ENCODE data around the gene JUND. TPM values are rescaled to one million over a fixed set of nuclear protein-coding genes. Genes with fewer than 3 reads are reported as not detected.
A peak's percentile ranks its signal among the peaks of the same experiment; 100 is the strongest.

Gene JUND
- total RNA-seq, 1 experiment from 2014 or later: 151 TPM

GRCh38 chr19:18284712-18285360, 3.4 kb upstream of the JUND start:
- BruUV-seq (replicated peaks): no TSS peak
- Histone ChIP-seq H3K27ac (ENCODE audit: low read length) (no peak overlapping the region), H3K4me3 (ENCODE audit: low read length) (no peak overlapping the region), H3K79me2 (ENCODE audit: low read length) (peaks cover 11% of the 10 kb centered on the region), H3K9me2 (replicated peaks; ENCODE audit: low read length) (no peaks in the 10 kb centered on the region), H3K9ac (ENCODE audit: low read length) (no peak overlapping the region), H3K4me2 (ENCODE audit: low read length) (no peak overlapping the region), H4K20me1 (ENCODE audit: low read length) (no peaks in the 10 kb centered on the region), H3F3A (ENCODE audit: low read length, unreplicated experiment) (no peaks in the 10 kb centered on the region), H3K9me3 (ENCODE audit: low read length) (no peaks in the 10 kb centered on the region), H3K27me3 (ENCODE audit: low read length) (no peaks in the 10 kb centered on the region), H3K4me1 (ENCODE audit: insufficient read depth, low read length) (peaks cover 10% of the 10 kb centered on the region), H2AFZ (ENCODE audit: low read length) (no peak overlapping the region), H3K36me3 (ENCODE audit: low read depth, low read length) (no peaks in the 10 kb centered on the region)
- no peak for ATAC-seq
- no peak for DNase-seq
- intact Hi-C loops (cut with micrococcal nuclease): no loop called here
- CTCF ChIA-PET: no interaction called here
- POLR2A ChIA-PET (ENCODE audit: unreplicated experiment): no interaction called here
- no peak for TF ChIP-seq EZH2 (IDR thresholded peaks at IDR 0.05; ENCODE audit: low read length, unreplicated experiment)
- no peak for TF ChIP-seq CTCF (conservative IDR thresholded peaks at IDR 0.05; ENCODE audit: low read depth, low read length)
- no peak for TF ChIP-seq EZH2phosphoT487 (IDR thresholded peaks at IDR 0.05; ENCODE audit: borderline replicate concordance, low read length)

- no peak overlapping the region for H2AFZ ChIP-seq (ENCODE audit: low read length)
- ChIA-PET CTCF (no interaction called here), POLR2A (ENCODE audit: unreplicated experiment) (interaction anchor here (0.7 kb wide), 1 partner anchor 1551 kb away, joined by 4 read pairs; no protein-coding TSS in a partner anchor)
- no peak overlapping the region for H3K4me3 ChIP-seq (ENCODE audit: low read length)
- H3K4me2 ChIP-seq (ENCODE audit: low read length): no peak overlapping the region
- peaks cover 10% of the 10 kb centered on the region for H4K20me1 ChIP-seq (ENCODE audit: low read length)
- no peaks in the 10 kb centered on the region for H3K36me3 ChIP-seq (ENCODE audit: low read depth, low read length)
- no peak for TF ChIP-seq CTCF (conservative IDR thresholded peaks at IDR 0.05; ENCODE audit: low read depth, low read length)
- no peak for TF ChIP-seq EZH2 (IDR thresholded peaks at IDR 0.05; ENCODE audit: low read length, unreplicated experiment)
- TF ChIP-seq EZH2phosphoT487 (IDR thresholded peaks at IDR 0.05; ENCODE audit: borderline replicate concordance, low read length): no peak
- DNase-seq (no peak), ATAC-seq (no peak)
- no peaks in the 10 kb centered on the region for H3K27me3 ChIP-seq (ENCODE audit: low read length)
- no TSS peak for BruUV-seq (replicated peaks)
- no peaks in the 10 kb centered on the region for H3K9me2 ChIP-seq (replicated peaks; ENCODE audit: low read length)
- no peak overlapping the region for H3K27ac ChIP-seq (ENCODE audit: low read length)
- no peaks in the 10 kb centered on the region for H3K9me3 ChIP-seq (ENCODE audit: low read length)
- H3K4me1 ChIP-seq (ENCODE audit: insufficient read depth, low read length): peaks cover 18% of the 10 kb centered on the region
- peaks cover 24% of the 10 kb centered on the region for H3K79me2 ChIP-seq (ENCODE audit: low read length)
- intact Hi-C loops (cut with micrococcal nuclease): no loop called here
- no peak overlapping the region for H3K9ac ChIP-seq (ENCODE audit: low read length)
- H3F3A ChIP-seq (ENCODE audit: low read length, unreplicated experiment): no peaks in the 10 kb centered on the region
Measured at GRCh38 chr19:18283338-18283737, 1.9 kb upstream of the JUND start.

GRCh38 chr19:18282788-18283141, 1.3 kb upstream of the JUND start:
- no TSS peak for BruUV-seq (replicated peaks)
- peak overlapping the region; percentile 99 for H3K27ac ChIP-seq (ENCODE audit: low read length)
- H3K36me3 ChIP-seq (ENCODE audit: low read depth, low read length): no peaks in the 10 kb centered on the region
- peak overlapping the region; percentile 93 for H3K9ac ChIP-seq (ENCODE audit: low read length)
- ChIA-PET CTCF (interaction anchor here (0.6 kb wide), 1 partner anchor 10 kb away, joined by 4 read pairs; no protein-coding TSS in a partner anchor), POLR2A (ENCODE audit: unreplicated experiment) (interaction anchor here (1.4 to 3.8 kb wide), 2 partner anchors 10 to 40 kb away, joined by 13 to 47 read pairs; partner anchors contain the start of gene LSM4)
- no peak for ATAC-seq
- peaks cover 18% of the 10 kb centered on the region for H3K4me1 ChIP-seq (ENCODE audit: insufficient read depth, low read length)
- no peak overlapping the region for H2AFZ ChIP-seq (ENCODE audit: low read length)
- H4K20me1 ChIP-seq (ENCODE audit: low read length): peaks cover 13% of the 10 kb centered on the region
- H3K27me3 ChIP-seq (ENCODE audit: low read length): no peaks in the 10 kb centered on the region
- H3K9me2 ChIP-seq (replicated peaks; ENCODE audit: low read length): no peaks in the 10 kb centered on the region
- no peaks in the 10 kb centered on the region for H3K9me3 ChIP-seq (ENCODE audit: low read length)
- peak overlapping the region; percentile 74 for H3K4me3 ChIP-seq (ENCODE audit: low read length)
- peak overlapping the region; percentile 98 for H3K4me2 ChIP-seq (ENCODE audit: low read length)
- intact Hi-C loops (cut with micrococcal nuclease): no loop called here
- peaks cover 29% of the 10 kb centered on the region for H3K79me2 ChIP-seq (ENCODE audit: low read length)
- DNase-seq: no peak
- H3F3A ChIP-seq (ENCODE audit: low read length, unreplicated experiment): no peaks in the 10 kb centered on the region
- no peak for TF ChIP-seq EZH2 (IDR thresholded peaks at IDR 0.05; ENCODE audit: low read length, unreplicated experiment)
- no peak for TF ChIP-seq EZH2phosphoT487 (IDR thresholded peaks at IDR 0.05; ENCODE audit: borderline replicate concordance, low read length)
- TF ChIP-seq CTCF (conservative IDR thresholded peaks at IDR 0.05; ENCODE audit: low read depth, low read length): no peak

Data from PC-3 (cell line).